Heart left ventricle (tissue), 13 donors: ENCODE results near the gene CYGB.

Source experiments
- POLR2A ChIP-seq, 2 donors: fragments of 450-650 bp; IDR thresholded peaks; one replicate each; pipeline ENCODE4 v1.6.1; 2017; ENCODE audit warnings: antibody characterized with exemption in 2 of 2, mild to moderate bottlenecking in 2 of 2, moderate library complexity in 2 of 2
- TF ChIP-seq, protein P1 (sequence below), 12 donors: fragments of 200-600 bp; sonication (generic) in 4 of 12; IDR thresholded peaks; one replicate each; pipeline versions ENCODE4 v1.5.0 to v1.8.0; 2018 to 2022; ENCODE audit warnings: antibody characterized with exemption in 12 of 12, mild to moderate bottlenecking in 5 of 12
- donor health status: ischemic (EF 13 %, LVEDD 7.1; RV severe dilation, severe dysfunction).
- donor health status: DM: no; HTN: yes; CAD: no.
- donor health status: DM: no; HTN: no; CAD: no.
- donor health status: ischemic (EF 25% LVEDD 6.9; RV normal size, moderate dysfunction).
- donor health status: ischemic (EF 25% LVEDD 5.7; RV mildly dilated, moderate dysfunction).
- donor health status: ischemic (EF 35%, LVEDD 5.7; RV mildly dilated, moderate dysfunction).
- donor health status: nonischemic (EF 11% LVEDD 7.7; RV severe dilation, severe dysfunction).
- donor health status: DM: yes; HTN: yes; CAD: no.
- donor health status: PGD.
- donor health status: ischemic (EF 29% LVEDD 5.4; RV normal size, mild dysfunction).
- donor health status: nonischemic (EF 23%, LVEDD 6.1; RV moderate dilation, normal function).

- TF ChIP-seq, protein P1, sequence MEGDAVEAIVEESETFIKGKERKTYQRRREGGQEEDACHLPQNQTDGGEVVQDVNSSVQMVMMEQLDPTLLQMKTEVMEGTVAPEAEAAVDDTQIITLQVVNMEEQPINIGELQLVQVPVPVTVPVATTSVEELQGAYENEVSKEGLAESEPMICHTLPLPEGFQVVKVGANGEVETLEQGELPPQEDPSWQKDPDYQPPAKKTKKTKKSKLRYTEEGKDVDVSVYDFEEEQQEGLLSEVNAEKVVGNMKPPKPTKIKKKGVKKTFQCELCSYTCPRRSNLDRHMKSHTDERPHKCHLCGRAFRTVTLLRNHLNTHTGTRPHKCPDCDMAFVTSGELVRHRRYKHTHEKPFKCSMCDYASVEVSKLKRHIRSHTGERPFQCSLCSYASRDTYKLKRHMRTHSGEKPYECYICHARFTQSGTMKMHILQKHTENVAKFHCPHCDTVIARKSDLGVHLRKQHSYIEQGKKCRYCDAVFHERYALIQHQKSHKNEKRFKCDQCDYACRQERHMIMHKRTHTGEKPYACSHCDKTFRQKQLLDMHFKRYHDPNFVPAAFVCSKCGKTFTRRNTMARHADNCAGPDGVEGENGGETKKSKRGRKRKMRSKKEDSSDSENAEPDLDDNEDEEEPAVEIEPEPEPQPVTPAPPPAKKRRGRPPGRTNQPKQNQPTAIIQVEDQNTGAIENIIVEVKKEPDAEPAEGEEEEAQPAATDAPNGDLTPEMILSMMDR (IDR thresholded peaks at IDR 0.05) = no peak
- no peak for TF ChIP-seq POLR2A (IDR thresholded peaks at IDR 0.05)
Observed at GRCh38 chr17:76584427-76585032, 47.0 kb upstream of the CYGB start.
